SK-N-SH (cell line): Measurements from ENCODE around the gene TGFBR3L. TPM values are rescaled to one million over a fixed set of nuclear protein-coding genes. Genes with fewer than 3 reads are reported as not detected.

ENCODE experiments used
- CTCF ChIA-PET: fragments of 300-600, 350-600 bp; formaldehyde crosslinking; extraction: SDS; loops from one replicate; lab custom pipeline; 2021; lab: Yijun Ruan, JAX
- POLR2A ChIA-PET: fragments of 350-600 bp; sonication (Branson Sonifier 250); formaldehyde crosslinking; extraction: SDS; loops from one replicate; lab custom pipeline; 2020; ENCODE audit warnings: antibody characterized with exemption, inconsistent platforms; lab: Yijun Ruan, JAX
- DNase-seq: peaks from one replicate; pipeline ENCODE4 v3.0.0; 2012
- H2AFZ ChIP-seq: fragments of 200-600 bp; sonication (generic); 2 replicates; pipeline ENCODE4 v1.8.1; 2016; ENCODE audit warnings: antibody characterized with exemption, mild to moderate bottlenecking, low read depth
- H3F3A ChIP-seq: fragments of 200-600 bp; sonication (generic); replicated peaks from 2 replicates; pipeline ENCODE3; 2016; ENCODE audit warnings: antibody characterized with exemption, mild to moderate bottlenecking; ENCODE audit not compliant: insufficient read depth
- H3K27ac ChIP-seq, 2 experiments: fragments of 200-500 bp in 1 of 2; fragments of 200-600 bp in 1 of 2; sonication (Bioruptor generic) in 1 of 2; sonication (generic), shearing (Covaris generic) in 1 of 2; 2 replicates each; pipeline versions ENCODE4 v1.5.1 to v1.6.1; 2014 to 2016; ENCODE audit warnings: low read depth in 2 of 2, inconsistent platforms in 1 of 2, low read length in 1 of 2, mild to moderate bottlenecking in 1 of 2, mixed read lengths in 1 of 2
- H3K27me3 ChIP-seq: fragments of 200-600 bp; sonication (generic), shearing (Covaris generic); 2 replicates; pipeline ENCODE4 v1.6.1; 2016; ENCODE audit warnings: mixed run types; ENCODE audit not compliant: insufficient read depth
- H3K36me3 ChIP-seq, 2 experiments: fragments of 200-500 bp in 1 of 2; fragments of 200-600 bp in 1 of 2; sonication (Bioruptor generic) in 1 of 2; sonication (generic) in 1 of 2; replicated peaks in 1 of 2; 2 replicates each; pipeline versions ENCODE3 to v1.5.1; 2014 to 2016; ENCODE audit warnings: low read length in 1 of 2, mild to moderate bottlenecking in 1 of 2; ENCODE audit not compliant: insufficient read depth in 2 of 2, control insufficient read depth in 1 of 2
- H3K4me1 ChIP-seq, 2 experiments: fragments of 200-500 bp in 1 of 2; fragments of 200-600 bp in 1 of 2; sonication (Bioruptor generic) in 1 of 2; sonication (generic), shearing (Covaris generic) in 1 of 2; 2 replicates each; pipeline versions ENCODE4 v1.5.1 to v1.6.1; 2014 to 2016; ENCODE audit warnings: low read depth in 1 of 2, low read length in 1 of 2, mixed run types in 1 of 2; ENCODE audit not compliant: insufficient read depth in 2 of 2, control insufficient read depth in 1 of 2
- H3K4me2 ChIP-seq: fragments of 200-600 bp; sonication (generic), shearing (Covaris generic); 2 replicates; pipeline ENCODE4 v1.6.1; 2017; ENCODE audit warnings: mixed run types
- H3K4me3 ChIP-seq, 2 experiments: fragments of 200-500 bp in 1 of 2; fragments of 200-600 bp in 1 of 2; sonication (Bioruptor generic) in 1 of 2; sonication (generic), shearing (Covaris generic) in 1 of 2; 2 replicates each; pipeline versions ENCODE4 v1.5.1 to v1.8.1; 2014 to 2016; ENCODE audit warnings: low read depth in 2 of 2, inconsistent platforms in 1 of 2, low read length in 1 of 2, mild to moderate bottlenecking in 1 of 2, mixed read lengths in 1 of 2, moderate library complexity in 1 of 2
- H3K79me2 ChIP-seq: fragments of 200-600 bp; sonication (generic); 2 replicates; pipeline ENCODE4 v1.8.1; 2017; ENCODE audit warnings: mild to moderate bottlenecking; ENCODE audit not compliant: insufficient read depth
- H3K9ac ChIP-seq: fragments of 200-600 bp; sonication (generic); 2 replicates; pipeline ENCODE4 v1.6.1; 2017; ENCODE audit warnings: mixed run types
- H3K9me2 ChIP-seq: fragments of 200-600 bp; sonication (generic); 2 replicates; pipeline ENCODE4 v1.6.1; 2017; ENCODE audit warnings: mixed run types
- H3K9me3 ChIP-seq: fragments of 200-600 bp; sonication (generic); 2 replicates; pipeline ENCODE4 v1.6.1; 2017; ENCODE audit warnings: mixed run types, mild to moderate bottlenecking, moderate library complexity
- H4K20me1 ChIP-seq: fragments of 200-600 bp; sonication (generic); 2 replicates; pipeline ENCODE4 v1.6.1; 2017; ENCODE audit warnings: mild to moderate bottlenecking, mixed run types; ENCODE audit not compliant: insufficient read depth
- CHD2 ChIP-seq: fragments of 150-350 bp; IDR thresholded peaks from 2 replicates; pipeline ENCODE4 v1.6.1; 2018; ENCODE audit warnings: low read length; ENCODE audit not compliant: partially characterized antibody
- CTCF ChIP-seq: fragments of 200-600 bp; sonication (generic); IDR thresholded peaks from 2 replicates; pipeline ENCODE4 v1.6.1; 2017; ENCODE audit warnings: antibody characterized with exemption, mild to moderate bottlenecking, moderate library complexity
- EZH2phosphoT487 ChIP-seq: fragments of 200-600 bp; sonication (generic); IDR thresholded peaks from 2 replicates; pipeline ENCODE4 v1.6.1; 2017; ENCODE audit warnings: low read depth, mixed run types, mild to moderate bottlenecking, antibody characterized with exemption, moderate library complexity, borderline replicate concordance
- GATA2 ChIP-seq: sonication (generic); formaldehyde crosslinking; IDR thresholded peaks from 2 replicates; pipeline ENCODE4 v1.5.0; 2020; ENCODE audit warnings: mild to moderate bottlenecking, missing genetic modification reagents
- MAX ChIP-seq: IDR thresholded peaks from 2 replicates; pipeline ENCODE4 v1.4.0; 2012; ENCODE audit warnings: low read depth
- PBX3 ChIP-seq: IDR thresholded peaks from 2 replicates; pipeline ENCODE4; 2012
- POLR2AphosphoS5 ChIP-seq: IDR thresholded peaks from 2 replicates; pipeline ENCODE4 v1.6.1; 2012; ENCODE audit warnings: low read depth, low read length
- RAD21 ChIP-seq: IDR thresholded peaks from 2 replicates; pipeline ENCODE4 v1.6.1; 2012; ENCODE audit warnings: mild to moderate bottlenecking, low read length
- SIN3A ChIP-seq: IDR thresholded peaks from 2 replicates; pipeline ENCODE4 v1.6.1; 2012; ENCODE audit warnings: low read depth, mild to moderate bottlenecking, low read length, moderate library complexity, borderline replicate concordance
- TAF1 ChIP-seq: IDR thresholded peaks from 2 replicates; pipeline ENCODE4 v1.6.1; 2012; ENCODE audit warnings: low read depth, mild to moderate bottlenecking, low read length, moderate library complexity, borderline replicate concordance
- USF2 ChIP-seq: fragments of 150-350 bp; IDR thresholded peaks from 2 replicates; pipeline ENCODE4 v1.6.1; 2017; ENCODE audit warnings: antibody characterized with exemption, low read length, low read depth, borderline replicate concordance
- WGBS: methylation state at CpG from one replicate; pipeline ENCODE4 v1.1.6; 2017; ENCODE audit warnings: low lambda C conversion rate; 5-methylcytosine and 5-hydroxymethylcytosine counted together
- polyA plus RNA-seq, 3 experiments: library from polyadenylated mRNA; depleted of rRNA; stranded (reverse); fragments of >200 nt; gene quantifications; 2 replicates each; pipeline ENCODE4 v1.2.3, GENCODE V29; 2012

Gene TGFBR3L
- polyA plus RNA-seq, 1 of the 3 experiments (the other 2 are of a cell fraction): 0.87 TPM

- Histone ChIP-seq H4K20me1 (peaks cover 10% of the 10 kb centered on the region), H3K27ac (no peak overlapping the region), H3K79me2 (peaks cover 12% of the 10 kb centered on the region; the same call in 1 of the 2 replicates), H2AFZ (no peak overlapping the region), H3K4me1 (peaks cover 0 to 5% of the 10 kb centered on the region in 2 experiments; a peak in 2 of 4 replicates), H3K27me3 (peaks cover 7% of the 10 kb centered on the region; the same call in 1 of the 2 replicates), H3K9ac (no peak overlapping the region), H3K4me2 (no peak overlapping the region), H3K4me3 (no peak overlapping the region), H3F3A (peaks cover 6% of the 10 kb centered on the region), H3K36me3 (peaks cover 0 to 35% of the 10 kb centered on the region in 2 experiments), H3K9me2 (no peaks in the 10 kb centered on the region), H3K9me3 (no peaks in the 10 kb centered on the region)
- ChIA-PET POLR2A (no interaction called here), CTCF (interaction anchor here (1.5 to 2.1 kb wide), 2 partner anchors 8 to 59 kb away, joined by 5 to 9 read pairs; partner anchors contain the start of gene MAP2K7)
- 96% methylated on average over 16 of the region's 31 CpGs for WGBS
- DNase-seq: no peak
- TF ChIP-seq EZH2phosphoT487 (no peak), USF2 (no peak), SIN3A (no peak), POLR2AphosphoS5 (no peak), RAD21 (no peak), CHD2 (no peak), MAX (no peak), GATA2 (no peak), TAF1 (no peak), CTCF (no peak), PBX3 (no peak)
Observed at GRCh38 chr19:7912144-7912696, 2.4 kb upstream of the TGFBR3L start.
